Activated T-helper 9 cell treated with anti-CD3 and anti-CD28 coated beads, Interleukin-2, amount 50 U/mL, for 16 hours (primary cell): ENCODE data around the gene SPAG17.

Experiments
- DNase-seq: peaks from one replicate; pipeline ENCODE4 v3.0.0-alpha.2; 2020; ENCODE audit warnings: low read depth

The SPAG17 gene

DNA sequence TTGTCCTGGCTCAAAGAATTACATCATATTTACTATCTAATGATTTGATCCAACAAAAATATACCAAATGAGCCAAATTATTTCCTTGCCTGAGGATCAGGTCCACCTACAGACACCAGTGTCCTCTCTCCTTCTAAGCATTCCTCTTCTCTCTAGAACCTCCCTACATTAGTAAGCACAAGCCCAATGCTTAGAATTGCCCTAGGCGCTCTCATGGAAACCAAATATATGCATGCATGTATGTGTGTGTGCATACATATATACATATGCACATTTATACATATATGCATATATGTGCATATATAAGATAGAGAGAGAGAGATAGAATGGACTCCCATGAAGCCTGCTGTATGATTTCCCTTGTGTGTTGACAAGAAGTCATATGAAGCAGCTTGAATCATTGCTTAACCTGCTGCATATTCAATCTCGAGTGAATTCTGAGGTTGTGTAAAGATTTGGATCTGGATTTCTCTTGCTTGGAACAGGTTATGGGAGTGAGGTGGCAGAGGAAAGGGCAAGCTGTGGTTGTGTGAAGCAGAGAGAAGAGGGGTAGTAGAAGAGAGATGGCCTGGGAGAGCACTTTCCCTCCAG, 66.1 kb downstream of the SPAG17 start:
- DNase-seq, result no peak

- no peak for DNase-seq
Measured at GRCh38 chr1:118118469-118118868, 66.6 kb downstream of the SPAG17 start.

- no peak for DNase-seq
Measured at GRCh38 chr1:118117521-118117920, 67.5 kb downstream of the SPAG17 start.

GRCh38 chr1:118116909-118117308, 68.1 kb downstream of the SPAG17 start:
- no peak for DNase-seq

- DNase-seq, result no peak
Measured at GRCh38 chr1:118116401-118116800, 68.6 kb downstream of the SPAG17 start.

DNA sequence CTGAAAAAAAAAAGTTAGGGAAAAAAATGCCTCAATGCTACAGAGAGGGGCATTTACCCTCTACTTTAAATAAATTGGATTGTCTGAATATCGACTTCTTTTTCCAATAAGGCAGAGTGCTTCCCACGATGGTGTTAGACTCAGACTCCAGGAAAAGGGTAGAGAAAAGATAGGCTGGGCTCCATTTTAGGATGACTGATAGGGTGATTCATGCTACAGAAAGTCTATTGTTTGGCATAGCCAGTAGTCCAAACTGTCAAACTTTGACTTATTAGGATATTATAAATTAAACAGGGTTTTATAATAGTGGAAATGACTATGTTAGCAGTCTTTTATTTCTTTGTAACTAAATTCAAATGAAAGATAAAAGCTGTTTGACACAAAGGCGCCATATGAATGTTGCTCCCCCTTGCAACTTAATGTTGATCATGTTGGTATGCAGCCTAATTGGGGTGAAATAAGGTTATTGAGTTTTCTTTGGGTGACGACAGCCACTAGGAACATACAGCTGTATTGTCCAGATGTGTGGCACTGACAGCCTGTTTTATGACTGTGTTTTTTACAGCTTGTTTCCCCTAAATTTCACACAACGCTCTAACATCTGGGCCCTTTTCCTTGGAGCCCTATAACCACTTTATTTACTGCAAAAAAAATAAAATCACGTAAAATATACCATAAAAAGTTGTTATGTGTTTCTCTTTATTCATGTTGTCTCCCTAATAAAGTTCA, 69.3 kb downstream of the SPAG17 start:
- DNase-seq, result no peak

DNA sequence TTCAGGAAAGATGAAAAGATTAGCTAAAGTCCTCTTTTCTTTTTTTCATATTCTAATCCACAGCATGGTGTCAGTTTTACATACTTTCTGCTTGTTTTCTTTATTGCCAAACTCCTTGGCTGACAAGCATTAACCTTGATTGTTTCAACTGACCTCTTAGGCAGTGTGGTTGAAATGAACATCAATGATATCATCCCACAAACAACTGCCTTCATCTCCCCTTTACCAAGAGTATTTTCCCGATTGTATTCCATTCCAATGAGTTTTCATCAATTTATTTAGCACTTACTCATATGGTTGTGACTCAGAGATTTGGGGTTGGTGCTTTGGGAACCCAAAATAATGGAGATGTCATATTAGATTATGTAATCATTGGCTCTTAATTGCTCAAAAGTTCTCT, 71.8 kb downstream of the SPAG17 start:
- DNase-seq, result no peak

- no peak for DNase-seq
Measured at GRCh38 chr1:118110580-118110979, 74.4 kb downstream of the SPAG17 start.

DNA sequence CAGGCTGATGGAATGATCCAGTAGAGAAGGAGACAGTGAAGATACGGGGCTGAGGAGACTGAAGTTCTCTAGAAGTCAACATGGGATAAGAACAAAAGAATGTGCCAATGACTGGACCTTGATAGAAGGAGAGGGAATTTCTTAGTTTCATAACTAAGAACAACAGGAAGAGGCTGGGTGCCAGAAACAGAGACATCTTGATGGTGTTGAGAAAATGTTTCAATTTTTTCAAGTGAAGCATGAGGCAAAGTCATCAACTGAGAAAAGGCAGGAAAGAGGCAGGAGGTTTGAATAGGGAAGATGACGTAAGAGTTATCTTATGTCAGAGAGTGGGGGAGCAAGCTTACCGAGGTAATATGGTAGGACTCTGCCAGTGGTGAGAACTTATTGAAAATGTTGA, 80.1 kb downstream of the SPAG17 start:
- no peak for DNase-seq

DNA sequence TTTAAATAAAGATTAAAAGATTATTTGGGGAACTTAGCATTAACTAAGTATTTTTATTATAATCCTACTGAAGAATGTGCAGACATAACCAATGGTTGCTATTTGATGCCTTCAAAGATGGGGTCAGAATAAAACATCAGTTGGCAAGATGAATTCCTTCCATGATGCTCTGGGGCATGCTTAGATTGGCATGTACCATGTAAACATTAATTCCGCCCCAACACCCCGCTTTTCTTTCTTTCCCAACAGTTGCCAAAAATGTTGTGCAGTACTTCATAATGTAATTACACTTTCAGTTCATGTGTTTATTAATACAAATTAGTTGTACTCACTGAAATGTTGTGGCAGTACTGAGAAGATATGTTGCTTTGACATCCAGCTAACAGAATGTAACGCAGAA, 82.6 kb downstream of the SPAG17 start:
- no peak for DNase-seq

- DNase-seq, result no peak
Measured at GRCh38 chr1:118101999-118102398, 83.0 kb downstream of the SPAG17 start.

GRCh38 chr1:118101515-118101844, 83.5 kb downstream of the SPAG17 start:
- no peak for DNase-seq

DNA sequence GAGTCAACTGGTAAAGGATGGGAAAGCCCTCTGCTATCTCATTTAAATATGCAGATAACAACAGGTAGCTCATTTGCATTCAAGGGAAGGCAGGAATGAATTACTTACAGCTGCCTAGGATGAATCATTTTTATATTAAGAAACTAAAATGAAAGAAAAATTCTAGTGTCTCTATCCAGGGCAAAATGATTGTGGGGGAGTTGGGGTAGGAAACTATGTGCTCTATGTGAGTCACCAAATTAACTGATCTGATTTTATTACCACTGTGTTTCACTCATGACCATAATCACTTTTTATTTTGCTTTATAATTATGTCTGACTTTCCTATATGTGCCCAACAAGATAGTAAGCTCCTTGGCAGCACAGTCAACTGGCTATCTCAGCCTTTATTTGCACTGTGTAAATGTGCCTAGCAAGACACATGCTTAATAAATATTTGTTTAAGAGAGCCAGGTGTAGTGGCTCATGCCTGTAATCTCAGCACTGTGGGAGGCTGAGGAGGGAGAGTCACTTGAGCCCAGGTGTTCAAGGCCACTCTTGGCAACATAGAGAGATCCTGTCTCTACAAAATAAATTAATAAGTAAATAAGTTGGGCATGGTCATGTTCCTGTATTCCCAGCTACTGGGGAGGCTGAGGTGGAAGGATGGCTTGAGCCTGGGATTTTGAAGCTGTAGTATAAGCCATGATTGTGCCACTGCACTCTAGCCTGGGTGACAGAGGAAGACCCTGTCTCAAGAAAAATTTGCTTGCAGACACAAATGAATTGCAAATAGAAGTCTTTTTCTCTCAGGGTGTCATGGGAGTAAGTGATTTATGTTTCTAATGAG, 84.1 kb downstream of the SPAG17 start:
- DNase-seq, result no peak

- no peak for DNase-seq
Measured at GRCh38 chr1:118099686-118100085, 85.3 kb downstream of the SPAG17 start.

- no peak for DNase-seq
Measured at GRCh38 chr1:118097622-118098348, 87.2 kb downstream of the SPAG17 start.

GRCh38 chr1:118093017-118093416, 92.0 kb downstream of the SPAG17 start:
- DNase-seq, result no peak

- DNase-seq, result no peak
Measured at GRCh38 chr1:118090130-118090529, 94.9 kb downstream of the SPAG17 start.

DNA sequence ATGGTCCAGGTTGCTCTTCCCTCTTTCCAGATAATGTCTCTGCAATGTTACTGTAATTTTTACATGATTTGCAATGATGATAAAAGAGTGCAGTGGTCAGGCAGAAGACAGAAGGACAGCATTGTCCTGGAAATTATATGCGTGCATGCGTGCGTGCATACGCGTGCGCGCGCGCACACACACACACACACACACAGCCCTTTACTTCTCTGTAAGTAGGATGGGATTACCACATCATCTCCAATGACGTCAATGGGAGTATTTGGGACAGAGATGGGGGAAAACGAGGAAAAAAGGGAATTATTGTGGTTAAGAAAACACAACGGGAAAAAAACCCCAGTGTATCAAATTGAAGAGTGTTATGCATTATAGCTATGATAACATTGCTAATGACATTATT, 99.7 kb downstream of the SPAG17 start:
- DNase-seq, result no peak

GRCh38 chr1:118084400-118084799, 100.6 kb downstream of the SPAG17 start:
- DNase-seq, result no peak

GRCh38 chr1:118082984-118083383, 102.0 kb downstream of the SPAG17 start:
- no peak for DNase-seq

- DNase-seq, result no peak
Measured at GRCh38 chr1:118081387-118081786, 103.6 kb downstream of the SPAG17 start.

- DNase-seq, result no peak
Measured at GRCh38 chr1:118077331-118078045, 107.5 kb downstream of the SPAG17 start.
